Measurements from ENCODE around the gene UTP4.

GRCh38 chr16:69094501-69094900 is 37.9 kb upstream of the UTP4 start:
- no peak for TF ChIP-seq YY1 (IDR thresholded peaks at IDR 0.05; ENCODE audit: extremely low read depth, insufficient replicate concordance, low read depth, low read length)
- TF ChIP-seq CTCF (IDR thresholded peaks at IDR 0.05 in 2 of 3, conservative IDR thresholded peaks at IDR 0.05 in 1 of 3; ENCODE audit: borderline replicate concordance in 1 of 3, insufficient read depth in 1 of 3, low read depth in 2 of 3, low read length in 2 of 3) = no peak
- no peak for TF ChIP-seq POLR2A (IDR thresholded peaks at IDR 0.05; ENCODE audit: borderline replicate concordance, extremely low read depth, insufficient read depth, insufficient read length)
- TF ChIP-seq TCF7L2 (IDR thresholded peaks at IDR 0.05; ENCODE audit: borderline replicate concordance, extremely low read depth, insufficient read depth, insufficient read length) = no peak
- TF ChIP-seq ZNF274 (IDR thresholded peaks at IDR 0.05; ENCODE audit: low read depth, low read length) = no peak
- no peak for TF ChIP-seq SRF (IDR thresholded peaks at IDR 0.05; ENCODE audit: low read depth)
- no peak for TF ChIP-seq CEBPB (IDR thresholded peaks at IDR 0.05; ENCODE audit: low read depth)
- TF ChIP-seq, protein P1, sequence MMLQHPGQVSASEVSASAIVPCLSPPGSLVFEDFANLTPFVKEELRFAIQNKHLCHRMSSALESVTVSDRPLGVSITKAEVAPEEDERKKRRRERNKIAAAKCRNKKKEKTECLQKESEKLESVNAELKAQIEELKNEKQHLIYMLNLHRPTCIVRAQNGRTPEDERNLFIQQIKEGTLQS (IDR thresholded peaks at IDR 0.05) = no peak
- no peak for TF ChIP-seq RAD21 (IDR thresholded peaks at IDR 0.05; ENCODE audit: low read depth)
- no peak for TF ChIP-seq POLR2AphosphoS5 (IDR thresholded peaks at IDR 0.05; ENCODE audit: low read depth, low read length)
- TF ChIP-seq ELF1 (IDR thresholded peaks at IDR 0.05; ENCODE audit: borderline replicate concordance, low read depth) = no peak
- TF ChIP-seq EZH2 (IDR thresholded peaks at IDR 0.05) = no peak
- TF ChIP-seq, protein P2, sequence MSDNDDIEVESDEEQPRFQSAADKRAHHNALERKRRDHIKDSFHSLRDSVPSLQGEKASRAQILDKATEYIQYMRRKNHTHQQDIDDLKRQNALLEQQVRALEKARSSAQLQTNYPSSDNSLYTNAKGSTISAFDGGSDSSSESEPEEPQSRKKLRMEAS (IDR thresholded peaks at IDR 0.05) = no peak
- TF ChIP-seq CBX3 (IDR thresholded peaks at IDR 0.05; ENCODE audit: low read depth) = no peak

All from HCT116 (cell line).